GM12878 (cell line): ENCODE data around the gene LIG1. TPM values are rescaled to one million over a fixed set of nuclear protein-coding genes. Genes with fewer than 3 reads are reported as not detected.

ENCODE experiments used
- ATAC-seq: fragments of 200-7000 bp; cut with Tn5 transposase; 3 replicates; pipeline ENCODE4 v1.9.1; 2020; ENCODE audit warnings: mild to moderate bottlenecking, moderate library complexity
- BruUV-seq: library from RNA; stranded (reverse); fragments of 400-500 nt; replicated peaks from 2 replicates; lab custom pipeline; 2021; lab: Mats Ljungman, UMichigan
- CTCF ChIA-PET: fragments of 300-600 bp; sonication (Branson Sonifier 250); formaldehyde crosslinking; extraction: SDS; loops from one replicate; lab custom pipeline; 2021; ENCODE audit warnings: inconsistent platforms; lab: Yijun Ruan, JAX
- POLR2A ChIA-PET: fragments of 350-600 bp; formaldehyde crosslinking; extraction: SDS; loops from one replicate; lab custom pipeline; 2021; ENCODE audit warnings: inconsistent platforms; lab: Charles Lee
- RAD21 ChIA-PET: fragments of 300-600 bp; sonication (Branson Sonifier 250); formaldehyde crosslinking; loops from one replicate; lab custom pipeline; 2023; ENCODE audit warnings: antibody characterized with exemption; ENCODE audit not compliant: unreplicated experiment; lab: Charles Lee
- SMC1A ChIA-PET: fragments of 300-600 bp; sonication (Branson Sonifier 250); formaldehyde crosslinking; loops from one replicate; lab custom pipeline; 2023; ENCODE audit not compliant: unreplicated experiment, uncharacterized antibody; lab: Charles Lee
- DNase-seq: peaks from one replicate; pipeline ENCODE4 v3.0.0-alpha.2; 2011; ENCODE audit warnings: low read depth, low spot score
- FAIRE-seq: peaks from 3 replicates; lab custom pipeline; 2011; peaks lifted over from hg19 to GRCh38; lab: Jason Lieb, UNC
- H2AFZ ChIP-seq: 2 replicates; pipeline ENCODE4 v1.6.0; 2011; ENCODE audit warnings: low read depth, low read length, control low read depth; ENCODE audit not compliant: control insufficient read depth
- H3K27ac ChIP-seq: 2 replicates; pipeline ENCODE4 v1.5.1; 2011; ENCODE audit warnings: control low read depth; ENCODE audit not compliant: control insufficient read depth, insufficient read depth
- H3K27me3 ChIP-seq, 2 experiments: replicated peaks in 1 of 2; 2 replicates each; pipeline versions ENCODE4 v1.6.0 to v1.6.1; 2011; ENCODE audit warnings: low read length in 1 of 2; ENCODE audit not compliant: control insufficient read depth in 2 of 2, insufficient read depth in 2 of 2
- H3K36me3 ChIP-seq, 2 experiments: 2 replicates each; pipeline ENCODE4 v1.5.1; 2011; ENCODE audit warnings: low read length in 1 of 2; ENCODE audit not compliant: control insufficient read depth in 2 of 2, insufficient read depth in 2 of 2
- H3K4me1 ChIP-seq: 2 replicates; pipeline ENCODE4 v1.6.1; 2011; ENCODE audit warnings: mild to moderate bottlenecking, low read length, moderate library complexity, mixed read lengths; ENCODE audit not compliant: control insufficient read depth, insufficient read depth
- H3K4me2 ChIP-seq: 2 replicates; pipeline ENCODE4 v1.6.0; 2011; ENCODE audit warnings: control low read depth; ENCODE audit not compliant: control insufficient read depth, insufficient read depth
- H3K4me3 ChIP-seq: fragments of 200-600 bp; sonication (generic); 2 replicates; pipeline ENCODE4 v1.5.1; 2016
- H3K79me2 ChIP-seq: 2 replicates; pipeline ENCODE4 v1.6.0; 2011; ENCODE audit warnings: low read length; ENCODE audit not compliant: control insufficient read depth, insufficient read depth
- H3K9ac ChIP-seq: 2 replicates; pipeline ENCODE4 v1.8.0; 2011; ENCODE audit warnings: low read length, control low read depth, mixed read lengths; ENCODE audit not compliant: control insufficient read depth, insufficient read depth
- H3K9me3 ChIP-seq: replicated peaks from 3 replicates; pipeline ENCODE4 v1.5.1; 2011; ENCODE audit warnings: mild to moderate bottlenecking, low read length; ENCODE audit not compliant: control insufficient read depth, insufficient read depth
- H4K20me1 ChIP-seq: 2 replicates; pipeline ENCODE4 v1.6.0; 2011; ENCODE audit not compliant: control insufficient read depth, insufficient read depth
- DPF2 ChIP-seq: fragments of 450-650 bp; IDR thresholded peaks from 2 replicates; pipeline ENCODE4 v1.6.1; 2017; ENCODE audit warnings: mild to moderate bottlenecking
- KLF5 ChIP-seq: fragments of 450-650 bp; IDR thresholded peaks from 2 replicates; pipeline ENCODE4 v1.6.1; 2014; ENCODE audit warnings: mild to moderate bottlenecking; ENCODE audit not compliant: partially characterized antibody
- MYB ChIP-seq: fragments of 150-350 bp; IDR thresholded peaks from 2 replicates; pipeline ENCODE4 v1.6.1; 2014; ENCODE audit warnings: mild to moderate bottlenecking, low read depth, low read length, borderline replicate concordance
- NRF1 ChIP-seq: conservative IDR thresholded peaks from 2 replicates; pipeline ENCODE4 v1.6.1; 2011; ENCODE audit warnings: mild to moderate bottlenecking, low read depth, low read length, improper control_type of control experiment
- RELA ChIP-seq: fragments of 450-650 bp; IDR thresholded peaks from 2 replicates; pipeline ENCODE4 v1.8.0; 2014; ENCODE audit warnings: borderline replicate concordance; ENCODE audit not compliant: partially characterized antibody
- SMC3 ChIP-seq: IDR thresholded peaks from 2 replicates; pipeline ENCODE4 v1.6.1; 2011; ENCODE audit warnings: low read length, improper control_type of control experiment, borderline replicate concordance
- SUZ12 ChIP-seq: fragments of 200-600 bp; sonication (generic); IDR thresholded peaks from one replicate; pipeline ENCODE4 v1.6.1; 2018; ENCODE audit warnings: antibody characterized with exemption, mild to moderate bottlenecking; ENCODE audit not compliant: unreplicated experiment
- TAF1 ChIP-seq: IDR thresholded peaks from 2 replicates; pipeline ENCODE4 v1.6.1; 2011; ENCODE audit warnings: mild to moderate bottlenecking, low read depth, low read length, borderline replicate concordance
- TCF12 ChIP-seq: IDR thresholded peaks from 2 replicates; pipeline ENCODE4 v1.6.1; 2011; ENCODE audit warnings: low read depth, mild to moderate bottlenecking, low read length
- WGBS: methylation state at CpG from one replicate; pipeline ENCODE4 v1.1.6; 2016; ENCODE audit warnings: low lambda C conversion rate; ENCODE audit not compliant: insufficient replicate concordance, insufficient coverage; ENCODE audit errors: missing lambda C conversion rate; 5-methylcytosine and 5-hydroxymethylcytosine counted together
- in situ Hi-C: fragments of 300-500 bp; cut with MboI; formaldehyde crosslinking; loops from 9 replicates; pipeline ENCODE4 v1.14.3; 2018; ENCODE audit warnings: mixed read lengths
- intact Hi-C: fragments of 100-400 bp; cut with micrococcal nuclease; formaldehyde crosslinking; loops from one replicate; pipeline ENCODE4 v1.14.2; 2022; ENCODE audit not compliant: unreplicated experiment
- polyA plus RNA-seq, 11 experiments: library from polyadenylated mRNA; depleted of rRNA in 4 of 11; unstranded in 6 of 11; stranded (reverse) in 5 of 11; fragments of >200 nt; fragmentation: Nextera tagmentation in 4 of 11; fragmentation: Illumina TruSeq in 1 of 11; extraction: Ambion mirVana in 4 of 11; extraction: Trizol in 1 of 11; gene quantifications; 1 replicate in 1 of 11; 2 replicates in 10 of 11; pipeline versions ENCODE4 v1.2.1 to v1.2.3, GENCODE V29; 2011 to 2016; ENCODE audit warnings: inconsistent platforms in 2 of 11, missing spikeins in 2 of 11, low read depth in 1 of 11
- total RNA-seq, 4 experiments: library from RNA; depleted of rRNA in 3 of 4; stranded (reverse); fragments of >200 nt in 3 of 4; fragmentation: Illumina TruSeq in 1 of 4; extraction: Trizol in 1 of 4; gene quantifications; 2 replicates each; pipeline versions ENCODE4 v1.2.1 to v1.2.3, GENCODE V29; 2013 to 2021
- TF ChIP-seq, protein P1 (sequence below): fragments of 450-650 bp; IDR thresholded peaks from 2 replicates; pipeline ENCODE4 v1.6.1; 2016; ENCODE audit warnings: mild to moderate bottlenecking
- TF ChIP-seq, protein P2 (sequence below): fragments of 150-350 bp; IDR thresholded peaks from 2 replicates; pipeline ENCODE4 v1.6.1; 2016; ENCODE audit warnings: low read depth, low read length

Gene LIG1
- total and polyA plus RNA-seq, 10 of the 15 experiments (the other 5 are each of a cell fraction or from before 2014, with no cell fraction given) = 7.8 to 117 (median 73.7) TPM

DNA sequence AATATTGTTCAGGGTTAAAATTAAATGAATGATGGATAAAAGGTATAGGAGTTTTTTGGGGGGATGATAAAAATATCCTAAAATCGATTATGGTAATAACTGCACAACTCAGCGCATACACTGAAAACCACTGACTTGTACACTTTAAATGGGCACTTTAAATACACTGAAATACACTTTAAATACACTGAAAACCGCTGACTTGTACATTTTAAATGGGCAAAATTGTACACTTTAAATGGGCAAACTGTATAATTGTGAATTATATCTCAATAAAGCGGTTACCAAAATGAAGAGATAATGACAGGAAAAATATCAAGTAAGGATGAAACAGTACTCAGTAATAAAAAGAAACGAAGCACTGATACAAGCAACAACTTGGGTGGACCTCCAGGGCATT lies 1.5 kb downstream of the LIG1 start (continued):
- no peak for TF ChIP-seq SMC3

DNA sequence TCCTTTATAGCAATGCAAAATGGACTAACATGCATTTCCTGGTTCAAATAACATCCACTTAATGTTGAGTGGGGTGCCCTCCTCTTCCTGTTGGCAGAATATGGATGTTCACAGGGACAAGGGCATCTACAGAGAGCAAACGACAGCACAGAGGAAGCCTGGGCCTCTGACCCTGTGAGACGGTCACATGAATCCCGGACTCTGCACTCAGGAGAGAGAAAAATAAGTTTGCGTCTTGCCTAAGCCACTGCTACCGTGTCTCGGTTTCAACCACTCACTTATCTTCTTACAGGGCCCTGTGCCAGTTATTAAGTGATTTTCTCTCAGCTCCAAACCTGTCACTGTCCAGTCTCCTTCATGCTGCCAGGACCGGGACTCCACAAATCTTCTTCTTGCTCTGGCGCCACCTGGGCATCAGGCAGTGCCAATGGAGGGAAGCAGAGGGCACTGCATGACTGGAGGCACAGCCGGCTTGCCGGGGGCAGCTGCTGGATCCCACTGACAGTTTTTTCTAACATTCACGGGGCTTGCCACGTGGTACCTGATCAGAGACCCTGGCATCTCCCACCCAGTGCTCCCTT lies 11.8 kb downstream of the LIG1 start:
- CTCF ChIA-PET = interaction anchor here (11.5 kb wide), 1 partner anchor 52 kb away, joined by 192 read pairs; the partner anchor contains the start of gene PLA2G4C
- H3K4me3 ChIP-seq = no peak overlapping the region
- no TSS peak for BruUV-seq

DNA sequence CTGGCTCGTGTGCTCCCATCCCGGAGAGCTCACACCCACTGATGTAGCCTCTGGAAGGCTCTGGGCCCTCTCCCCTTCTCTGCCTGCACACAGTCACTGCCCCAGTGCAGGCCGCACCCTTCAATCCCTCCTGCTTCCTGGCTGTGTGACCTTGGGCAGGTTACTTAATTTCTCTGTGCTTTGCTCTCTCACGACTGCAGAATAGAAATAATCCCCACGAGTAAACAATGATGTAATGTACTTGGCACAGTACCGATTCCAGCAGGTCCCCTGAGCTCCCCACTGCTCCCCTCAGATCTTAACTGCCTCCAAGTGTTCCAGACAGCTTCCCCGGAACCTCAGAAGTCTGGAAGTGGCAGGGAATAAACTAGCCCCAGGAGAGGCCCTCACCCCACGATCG lies 16.1 kb downstream of the LIG1 start:
- WGBS = 71% methylated on average over 9 of the region's 9 CpGs
- Histone ChIP-seq H3K4me3 (no peak overlapping the region), H4K20me1 (no peaks in the 10 kb centered on the region), H3K27ac (no peak overlapping the region), H3K4me1 (no peaks in the 10 kb centered on the region), H3K9me3 (no peaks in the 10 kb centered on the region), H3K27me3 (no peaks in the 10 kb centered on the region), H3K9ac (no peak overlapping the region), H3K4me2 (no peak overlapping the region), H2AFZ (no peak overlapping the region), H3K36me3 (peaks cover 5 to 12% of the 10 kb centered on the region in 2 experiments), H3K79me2 (no peaks in the 10 kb centered on the region)
- no TSS peak for BruUV-seq
- DNase-seq = no peak
- CTCF ChIA-PET = interaction anchor here (1.0 to 11.5 kb wide), 9 partner anchors 32 to 192 kb away, joined by 3 to 192 read pairs (median 4); partner anchors contain the start of gene PLA2G4C
- in situ Hi-C loops (no loop called here), intact Hi-C loops (no loop called here)
- POLR2A ChIA-PET = no interaction called here
- RAD21 ChIA-PET = interaction anchor here (1.2 to 4.3 kb wide), 2 partner anchors 45 to 107 kb away, joined by 3 to 44 read pairs; partner anchors contain the start of gene PLA2G4C
- no peak for ATAC-seq
- SMC1A ChIA-PET = interaction anchor here (1.1 to 4.3 kb wide), 5 partner anchors 12 to 192 kb away, joined by 3 to 35 read pairs (median 3); partner anchors contain the start of gene PLA2G4C
- no peak for FAIRE-seq
- no peak for TF ChIP-seq KLF5
- TF ChIP-seq, protein P1, sequence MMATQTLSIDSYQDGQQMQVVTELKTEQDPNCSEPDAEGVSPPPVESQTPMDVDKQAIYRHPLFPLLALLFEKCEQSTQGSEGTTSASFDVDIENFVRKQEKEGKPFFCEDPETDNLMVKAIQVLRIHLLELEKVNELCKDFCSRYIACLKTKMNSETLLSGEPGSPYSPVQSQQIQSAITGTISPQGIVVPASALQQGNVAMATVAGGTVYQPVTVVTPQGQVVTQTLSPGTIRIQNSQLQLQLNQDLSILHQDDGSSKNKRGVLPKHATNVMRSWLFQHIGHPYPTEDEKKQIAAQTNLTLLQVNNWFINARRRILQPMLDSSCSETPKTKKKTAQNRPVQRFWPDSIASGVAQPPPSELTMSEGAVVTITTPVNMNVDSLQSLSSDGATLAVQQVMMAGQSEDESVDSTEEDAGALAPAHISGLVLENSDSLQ = no peak
- TF ChIP-seq SMC3 = no peak
- TF ChIP-seq NRF1 = no peak
- no peak for TF ChIP-seq MYB
- TF ChIP-seq SUZ12 = no peak
- TF ChIP-seq RELA = no peak
- TF ChIP-seq, protein P2, sequence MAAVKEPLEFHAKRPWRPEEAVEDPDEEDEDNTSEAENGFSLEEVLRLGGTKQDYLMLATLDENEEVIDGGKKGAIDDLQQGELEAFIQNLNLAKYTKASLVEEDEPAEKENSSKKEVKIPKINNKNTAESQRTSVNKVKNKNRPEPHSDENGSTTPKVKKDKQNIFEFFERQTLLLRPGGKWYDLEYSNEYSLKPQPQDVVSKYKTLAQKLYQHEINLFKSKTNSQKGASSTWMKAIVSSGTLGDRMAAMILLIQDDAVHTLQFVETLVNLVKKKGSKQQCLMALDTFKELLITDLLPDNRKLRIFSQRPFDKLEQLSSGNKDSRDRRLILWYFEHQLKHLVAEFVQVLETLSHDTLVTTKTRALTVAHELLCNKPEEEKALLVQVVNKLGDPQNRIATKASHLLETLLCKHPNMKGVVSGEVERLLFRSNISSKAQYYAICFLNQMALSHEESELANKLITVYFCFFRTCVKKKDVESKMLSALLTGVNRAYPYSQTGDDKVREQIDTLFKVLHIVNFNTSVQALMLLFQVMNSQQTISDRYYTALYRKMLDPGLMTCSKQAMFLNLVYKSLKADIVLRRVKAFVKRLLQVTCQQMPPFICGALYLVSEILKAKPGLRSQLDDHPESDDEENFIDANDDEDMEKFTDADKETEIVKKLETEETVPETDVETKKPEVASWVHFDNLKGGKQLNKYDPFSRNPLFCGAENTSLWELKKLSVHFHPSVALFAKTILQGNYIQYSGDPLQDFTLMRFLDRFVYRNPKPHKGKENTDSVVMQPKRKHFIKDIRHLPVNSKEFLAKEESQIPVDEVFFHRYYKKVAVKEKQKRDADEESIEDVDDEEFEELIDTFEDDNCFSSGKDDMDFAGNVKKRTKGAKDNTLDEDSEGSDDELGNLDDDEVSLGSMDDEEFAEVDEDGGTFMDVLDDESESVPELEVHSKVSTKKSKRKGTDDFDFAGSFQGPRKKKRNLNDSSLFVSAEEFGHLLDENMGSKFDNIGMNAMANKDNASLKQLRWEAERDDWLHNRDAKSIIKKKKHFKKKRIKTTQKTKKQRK = no peak

More for the DNA sequence above, 11.8 kb downstream of the LIG1 start:
- Histone ChIP-seq H3K27ac (no peak overlapping the region), H3K4me2 (no peak overlapping the region), H3K9me3 (no peaks in the 10 kb centered on the region), H3K79me2 (no peaks in the 10 kb centered on the region), H2AFZ (no peak overlapping the region), H3K4me1 (no peaks in the 10 kb centered on the region), H3K9ac (no peak overlapping the region), H3K27me3 (no peaks in the 10 kb centered on the region), H3K36me3 (peaks cover 8 to 15% of the 10 kb centered on the region in 2 experiments), H4K20me1 (no peaks in the 10 kb centered on the region)
- no peak for DNase-seq
- POLR2A ChIA-PET = no interaction called here
- intact Hi-C loops = no loop called here
- no peak for ATAC-seq
- TF ChIP-seq SUZ12 = no peak
- no peak for TF ChIP-seq TAF1
- TF ChIP-seq DPF2 = no peak
- TF ChIP-seq TCF12 = no peak
- FAIRE-seq = no peak
- RAD21 ChIA-PET = interaction anchor here (0.7 kb wide), 1 partner anchor 487 kb away, joined by 3 read pairs; the partner anchor contains the start of gene CA11
- in situ Hi-C loops = loop anchor here (5.0 kb wide), 1 partner anchor 186 kb away; no protein-coding TSS in a partner anchor
- SMC1A ChIA-PET = no interaction called here
- WGBS = 95% methylated on average over 12 of the region's 12 CpGs
